ENCODE measurements around the gene TMEM248.

TMEM248 gene

DNA sequence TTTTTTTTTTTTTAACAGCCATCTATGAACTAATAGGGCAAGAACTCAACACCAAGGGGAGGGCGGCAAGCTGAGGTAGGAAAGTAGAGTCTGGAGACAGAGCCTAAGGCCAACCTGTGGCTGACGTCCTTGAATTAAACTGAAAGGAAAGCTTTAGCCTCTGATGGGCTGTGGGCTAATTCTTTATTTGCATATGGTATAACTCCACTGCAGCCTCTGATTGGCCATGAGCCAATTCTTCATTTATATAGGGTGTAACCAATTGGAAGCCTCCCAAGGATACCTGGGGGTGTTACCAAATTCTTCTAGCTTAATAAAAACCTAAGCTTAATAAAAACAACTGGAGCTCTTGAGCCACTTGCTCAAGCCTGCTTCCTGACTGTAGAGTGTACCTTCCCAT, 85.9 kb downstream of the TMEM248 start:
- Histone ChIP-seq H3K36me3 (ENCODE audit: control insufficient read depth, insufficient read depth, low read length) (peaks cover 32% of the 10 kb centered on the region), H3K27me3 (ENCODE audit: control insufficient read depth, insufficient read depth, low read length) (no peaks in the 10 kb centered on the region), H3K9me3 (ENCODE audit: control insufficient read depth, insufficient read depth, low read length) (no peaks in the 10 kb centered on the region), H3K9ac (ENCODE audit: low read depth, low read length) (no peak overlapping the region), H3K4me3 (ENCODE audit: low read depth, low read length) (no peak overlapping the region), H3K27ac (ENCODE audit: low read depth, low read length) (no peak overlapping the region), H3K4me1 (ENCODE audit: control insufficient read depth, insufficient read depth, low read length) (no peaks in the 10 kb centered on the region; the same call in 1 of the 2 replicates)
